Hepatocyte (in vitro differentiated cells): ENCODE results near the gene LNX1. TPM values are rescaled to one million over a fixed set of nuclear protein-coding genes. Genes with fewer than 3 reads are reported as not detected.
"Not testable (repeated sequence)": the region's sequence is repeated elsewhere in the genome, so short reads cannot be mapped to it uniquely, and the experiment has no call there.

Experiments used
- DNase-seq: peaks from one replicate; pipeline ENCODE4 v3.0.0-alpha.2; 2016; ENCODE audit warnings: low spot score
- H2AFZ ChIP-seq: fragments of 200-600 bp; sonication (generic); 2 replicates; pipeline ENCODE4 v1.6.0; 2016; ENCODE audit warnings: antibody characterized with exemption, mild to moderate bottlenecking
- H3K27ac ChIP-seq: fragments of 200-600 bp; sonication (generic); 2 replicates; pipeline ENCODE4 v1.5.1; 2016; ENCODE audit warnings: mild to moderate bottlenecking
- H3K27me3 ChIP-seq: fragments of 200-600 bp; sonication (generic); 2 replicates; pipeline ENCODE4 v1.6.1; 2016
- H3K36me3 ChIP-seq: fragments of 200-600 bp; sonication (generic); replicated peaks from 2 replicates; pipeline ENCODE4 v1.5.1; 2016; ENCODE audit warnings: low read depth; ENCODE audit not compliant: insufficient read depth
- H3K4me1 ChIP-seq: fragments of 200-600 bp; sonication (generic); 2 replicates; pipeline ENCODE4 v1.5.1; 2016; ENCODE audit warnings: mild to moderate bottlenecking, moderate library complexity; ENCODE audit not compliant: insufficient read depth
- H3K4me2 ChIP-seq: fragments of 200-600 bp; sonication (generic); 2 replicates; pipeline ENCODE4 v1.6.0; 2016
- H3K4me3 ChIP-seq: fragments of 200-600 bp; sonication (generic); 2 replicates; pipeline ENCODE4 v1.5.1; 2016; ENCODE audit warnings: mild to moderate bottlenecking
- H3K79me2 ChIP-seq: fragments of 200-600 bp; sonication (generic); 2 replicates; pipeline ENCODE4 v1.6.0; 2017; ENCODE audit warnings: mild to moderate bottlenecking
- H3K9me2 ChIP-seq: fragments of 200-600 bp; sonication (generic); replicated peaks from 2 replicates; pipeline ENCODE4 v1.6.0; 2017; ENCODE audit warnings: mild to moderate bottlenecking; ENCODE audit not compliant: insufficient read depth
- H3K9me3 ChIP-seq: fragments of 200-600 bp; sonication (generic); 2 replicates; pipeline ENCODE4 v1.5.1; 2016; ENCODE audit warnings: low read depth, mild to moderate bottlenecking
- H4K20me1 ChIP-seq: fragments of 200-600 bp; sonication (generic); 2 replicates; pipeline ENCODE4 v1.6.0; 2016; ENCODE audit warnings: mild to moderate bottlenecking; ENCODE audit not compliant: insufficient read depth, poor library complexity, severe bottlenecking
- CTCF ChIP-seq: fragments of 200-600 bp; sonication (generic); IDR thresholded peaks from 2 replicates; pipeline ENCODE4 v1.5.1; 2016; ENCODE audit warnings: antibody characterized with exemption, mild to moderate bottlenecking; ENCODE audit not compliant: poor library complexity
- EZH2 ChIP-seq: fragments of 200-600 bp; sonication (generic); IDR thresholded peaks from 2 replicates; pipeline ENCODE4 v1.6.1; 2016; ENCODE audit warnings: antibody characterized with exemption, mild to moderate bottlenecking, borderline replicate concordance
- EZH2phosphoT487 ChIP-seq: fragments of 200-600 bp; sonication (generic); IDR thresholded peaks from one replicate; pipeline ENCODE4 v1.6.1; 2018; ENCODE audit warnings: antibody characterized with exemption, mild to moderate bottlenecking, low read depth, moderate library complexity; ENCODE audit not compliant: unreplicated experiment, severe bottlenecking
- WGBS: methylation state at CpG from one replicate; pipeline ENCODE4 v1.1.6; 2016; ENCODE audit warnings: low lambda C conversion rate; ENCODE audit errors: missing lambda C conversion rate; 5-methylcytosine and 5-hydroxymethylcytosine counted together
- polyA plus RNA-seq: library from polyadenylated mRNA; unstranded; fragments of >200 nt; fragmentation: Nextera tagmentation; extraction: Ambion mirVana; gene quantifications from 2 replicates; pipeline ENCODE4 v1.2.1, GENCODE V29; 2016
- total RNA-seq: library from RNA; depleted of rRNA; stranded (reverse); fragments of >200 nt; gene quantifications from 2 replicates; pipeline ENCODE4 v1.2.3, GENCODE V29; 2014

LNX1 gene
- total and polyA plus RNA-seq, 2 experiments from 2014 or later: 8.4 to 16.7 TPM

DNA sequence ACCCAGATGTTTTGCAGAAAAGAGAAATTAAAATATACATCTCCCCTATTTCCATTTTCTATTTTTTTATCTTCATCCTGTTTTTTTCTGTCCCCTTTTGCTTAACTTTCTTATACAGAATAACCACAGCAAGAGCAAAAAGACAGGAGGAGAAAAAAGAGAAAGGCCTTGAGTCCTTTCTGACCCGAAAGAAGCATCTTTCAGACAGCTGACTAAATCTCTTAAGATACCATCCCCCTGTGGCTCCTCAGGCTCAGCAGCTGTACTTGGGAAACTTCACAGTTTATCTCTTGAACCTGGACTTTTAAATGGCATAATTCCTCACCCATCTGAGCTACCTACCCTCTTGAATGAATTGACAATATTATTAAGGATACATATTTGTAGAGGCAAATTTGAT is 113.7 kb downstream of the LNX1 start:
- Histone ChIP-seq H3K9me2 (no peaks in the 10 kb centered on the region), H3K27ac (peak overlapping the region; percentile 61), H2AFZ (no peak overlapping the region), H3K79me2 (no peaks in the 10 kb centered on the region), H3K27me3 (no peaks in the 10 kb centered on the region), H4K20me1 (no peaks in the 10 kb centered on the region), H3K9me3 (no peaks in the 10 kb centered on the region), H3K4me3 (no peak overlapping the region), H3K4me1 (peaks cover 10% of the 10 kb centered on the region), H3K36me3 (no peaks in the 10 kb centered on the region), H3K4me2 (no peak overlapping the region)
- DNase-seq: no peak
- 84% methylated on average over 1 of the region's 1 CpG for WGBS
- TF ChIP-seq EZH2phosphoT487 (no peak), EZH2 (no peak), CTCF (no peak)

GRCh38 chr4:53477038-53477565 is 114.2 kb downstream of the LNX1 start:
- Histone ChIP-seq H3K36me3 (no peaks in the 10 kb centered on the region), H3K4me3 (no peak overlapping the region), H3K9me3 (no peaks in the 10 kb centered on the region), H3K27ac (peak overlapping the region; percentile 61), H4K20me1 (no peaks in the 10 kb centered on the region), H3K4me2 (peak overlapping the region; percentile 53), H2AFZ (no peak overlapping the region), H3K9me2 (no peaks in the 10 kb centered on the region), H3K79me2 (no peaks in the 10 kb centered on the region), H3K27me3 (no peaks in the 10 kb centered on the region), H3K4me1 (peaks cover 10% of the 10 kb centered on the region)
- WGBS: 41% methylated on average over 5 of the region's 5 CpGs
- DNase-seq: peak; percentile 32
- TF ChIP-seq EZH2: no peak
- TF ChIP-seq CTCF: no peak
- TF ChIP-seq EZH2phosphoT487: no peak

- peak overlapping the region; percentile 53 for H3K4me2 ChIP-seq
- no peaks in the 10 kb centered on the region for H3K27me3 ChIP-seq
- H3K9me2 ChIP-seq: no peaks in the 10 kb centered on the region
- H3K79me2 ChIP-seq: no peaks in the 10 kb centered on the region
- no peaks in the 10 kb centered on the region for H3K36me3 ChIP-seq
- H3K4me1 ChIP-seq: peaks cover 10% of the 10 kb centered on the region
- H2AFZ ChIP-seq: no peak overlapping the region
- no peaks in the 10 kb centered on the region for H3K9me3 ChIP-seq
- DNase-seq: peak; percentile 35
- 68% methylated on average over 10 of the region's 10 CpGs for WGBS
- H3K27ac ChIP-seq: peak overlapping the region; percentile 61
- H3K4me3 ChIP-seq: no peak overlapping the region
- TF ChIP-seq CTCF (no peak), EZH2 (no peak), EZH2phosphoT487 (no peak)
- no peaks in the 10 kb centered on the region for H4K20me1 ChIP-seq
Observed at GRCh38 chr4:53476232-53477037, 114.9 kb downstream of the LNX1 start.

DNA sequence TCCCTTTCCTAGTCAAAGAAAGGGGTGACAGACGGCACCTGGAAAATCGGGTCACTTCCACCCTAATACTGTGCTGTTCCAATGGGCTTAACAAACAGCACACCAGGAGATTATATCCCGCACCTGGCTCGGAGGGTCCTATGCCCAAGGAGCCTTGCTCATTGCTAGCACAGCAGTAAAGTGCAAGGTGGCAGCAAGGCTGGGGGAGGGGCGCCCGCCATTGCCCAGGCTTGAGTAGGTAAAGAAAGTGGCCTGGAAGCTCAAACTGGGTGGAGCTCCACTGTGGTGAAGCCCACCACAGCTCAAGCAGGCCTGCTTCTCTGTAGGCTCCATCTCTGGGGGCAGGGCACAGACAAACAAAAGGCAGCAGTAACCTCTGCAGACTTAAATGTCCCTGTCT is 124.7 kb downstream of the LNX1 start:
- not testable (repeated sequence) for H3K27ac ChIP-seq, H4K20me1 ChIP-seq, H2AFZ ChIP-seq, H3K9me3 ChIP-seq, H3K4me1 ChIP-seq, H3K27me3 ChIP-seq, H3K4me3 ChIP-seq, H3K79me2 ChIP-seq, DNase-seq, H3K4me2 ChIP-seq, H3K36me3 ChIP-seq, H3K9me2 ChIP-seq
- 100% methylated on average over 6 of the region's 6 CpGs for WGBS
